ENCODE data around the gene ARID3A. TPM values are rescaled to one million over a fixed set of nuclear protein-coding genes. Genes with fewer than 3 reads are reported as not detected.

Gene ARID3A
- total and polyA plus RNA-seq, 2 of the 13 experiments (the other 11 are each of a cell fraction or from before 2014, with no cell fraction given) = 71.3 to 77.9 TPM

DNA sequence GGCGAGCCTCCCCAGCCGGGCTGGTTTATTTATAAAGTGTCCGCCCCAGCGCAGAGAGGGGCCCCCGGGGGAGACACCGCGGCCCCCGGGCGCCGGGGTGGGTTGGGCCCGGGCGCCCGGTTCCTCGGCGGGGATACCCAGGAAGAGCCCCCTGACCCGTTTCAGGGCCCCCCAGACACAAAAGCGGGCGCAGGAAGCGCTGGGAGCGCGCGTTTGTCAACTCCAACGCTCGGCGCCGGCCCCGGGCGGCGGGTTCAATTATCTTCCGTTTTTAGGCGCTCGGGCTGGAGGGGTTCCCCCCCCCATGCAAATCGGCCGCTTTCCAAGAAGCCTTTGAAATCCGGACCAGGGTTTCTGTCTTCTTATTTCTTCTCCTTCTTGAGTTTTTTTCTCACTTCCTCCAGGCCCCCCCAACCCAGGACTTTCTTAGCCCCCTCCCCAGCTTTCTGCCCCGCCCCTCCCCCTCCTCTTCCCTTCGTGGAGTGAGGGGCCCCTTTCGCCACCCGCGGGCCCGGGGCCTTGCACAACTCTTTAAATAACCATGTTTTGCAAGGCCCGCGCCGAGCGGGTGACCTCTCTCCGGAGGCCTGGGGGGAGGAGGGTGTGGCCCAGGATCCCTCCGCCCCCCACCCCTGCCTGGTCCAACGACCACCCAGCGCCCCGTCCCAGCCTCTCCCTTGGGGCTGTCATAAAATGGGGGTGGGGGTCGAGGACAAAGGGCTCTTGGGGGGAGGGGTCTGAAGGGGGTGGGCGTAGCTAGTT is 935 bp downstream of the ARID3A start (continued):
- TF ChIP-seq, protein P1, sequence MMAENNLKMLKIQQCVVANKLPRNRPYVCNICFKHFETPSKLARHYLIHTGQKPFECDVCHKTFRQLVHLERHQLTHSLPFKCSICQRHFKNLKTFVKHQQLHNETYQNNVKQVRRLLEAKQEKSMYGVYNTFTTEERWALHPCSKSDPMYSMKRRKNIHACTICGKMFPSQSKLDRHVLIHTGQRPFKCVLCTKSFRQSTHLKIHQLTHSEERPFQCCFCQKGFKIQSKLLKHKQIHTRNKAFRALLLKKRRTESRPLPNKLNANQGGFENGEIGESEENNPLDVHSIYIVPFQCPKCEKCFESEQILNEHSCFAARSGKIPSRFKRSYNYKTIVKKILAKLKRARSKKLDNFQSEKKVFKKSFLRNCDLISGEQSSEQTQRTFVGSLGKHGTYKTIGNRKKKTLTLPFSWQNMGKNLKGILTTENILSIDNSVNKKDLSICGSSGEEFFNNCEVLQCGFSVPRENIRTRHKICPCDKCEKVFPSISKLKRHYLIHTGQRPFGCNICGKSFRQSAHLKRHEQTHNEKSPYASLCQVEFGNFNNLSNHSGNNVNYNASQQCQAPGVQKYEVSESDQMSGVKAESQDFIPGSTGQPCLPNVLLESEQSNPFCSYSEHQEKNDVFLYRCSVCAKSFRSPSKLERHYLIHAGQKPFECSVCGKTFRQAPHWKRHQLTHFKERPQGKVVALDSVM (CRISPR knock-in tag; IDR thresholded peaks at IDR 0.05) = no peak
- TF ChIP-seq ZFP41 (CRISPR knock-in tag; IDR thresholded peaks at IDR 0.05; ENCODE audit: borderline replicate concordance) (no peak), ZBTB42 (CRISPR knock-in tag; IDR thresholded peaks at IDR 0.05) (no peak), KDM2A (CRISPR knock-in tag; IDR thresholded peaks at IDR 0.05; ENCODE audit: borderline replicate concordance, low read depth) (0 out of 2 replicates have a peak, but pooled peaks have one; percentile 24), SOX5 (CRISPR knock-in tag; IDR thresholded peaks at IDR 0.05; ENCODE audit: borderline replicate concordance) (no peak; the same call in 1 of the 2 replicates), ZNF782 (CRISPR knock-in tag; IDR thresholded peaks at IDR 0.05; ENCODE audit: borderline replicate concordance) (no peak), ATF2 (CRISPR knock-in tag; IDR thresholded peaks at IDR 0.05) (no peak), ZNF367 (CRISPR knock-in tag; IDR thresholded peaks at IDR 0.05; ENCODE audit: borderline replicate concordance) (peak; percentile 45; the same call in 1 of the 2 replicates), CBX1 (IDR thresholded peaks at IDR 0.05; ENCODE audit: low read depth) (no peak), HNF4G (IDR thresholded peaks at IDR 0.05; ENCODE audit: borderline replicate concordance, low read depth, low read length) (0 out of 2 replicates have a peak, but pooled peaks have one; percentile 32), HNF4G (CRISPR knock-in tag; IDR thresholded peaks at IDR 0.05; ENCODE audit: borderline replicate concordance, low read depth) (no peak), ELF1 (CRISPR knock-in tag; IDR thresholded peaks at IDR 0.05) (no peak), POLR2A (IDR thresholded peaks at IDR 0.05; ENCODE audit: insufficient read depth in 1 of 2, low read depth in 2 of 2, low read length in 2 of 2) (no peak)

All from HepG2 (cell line).